ENCODE results near the gene PTPRE. TPM values are rescaled to one million over a fixed set of nuclear protein-coding genes. Genes with fewer than 3 reads are reported as not detected.
A peak's percentile ranks its signal among the peaks of the same experiment; 100 is the strongest.

PTPRE gene
- total RNA-seq, 1 donor from 2014 or later, result 15.1 TPM

GRCh38 chr10:127942811-127943210 is 35.9 kb downstream of the PTPRE start:
- no peak for DNase-seq
- no peak for ATAC-seq
- intact Hi-C loops (cut with micrococcal nuclease), result no loop called here

- intact Hi-C loops (cut with micrococcal nuclease), result no loop called here
- no peak for ATAC-seq
- no peak for DNase-seq
These were observed 36.5 kb downstream of the PTPRE start for GRCh38 chr10:127943336-127943910.

- intact Hi-C loops (cut with micrococcal nuclease), result no loop called here
- ATAC-seq (no peak), DNase-seq (no peak)
These were observed 37.4 kb downstream of the PTPRE start for GRCh38 chr10:127944256-127944655.

- ATAC-seq (peak; percentile 78), DNase-seq (no peak)
- intact Hi-C loops (cut with micrococcal nuclease), result no loop called here
These were observed 38.4 kb downstream of the PTPRE start for GRCh38 chr10:127945341-127945758.

- DNase-seq (no peak), ATAC-seq (no peak)
- intact Hi-C loops (cut with micrococcal nuclease), result no loop called here
These were observed 39.2 kb downstream of the PTPRE start for GRCh38 chr10:127945948-127946711.

- DNase-seq, result no peak
- no peak for ATAC-seq
- intact Hi-C loops (cut with micrococcal nuclease), result no loop called here
These were observed 40.3 kb downstream of the PTPRE start for GRCh38 chr10:127947211-127947610.

- intact Hi-C loops (cut with micrococcal nuclease), result no loop called here
- DNase-seq (no peak), ATAC-seq (no peak)
These were observed 41.9 kb downstream of the PTPRE start for GRCh38 chr10:127948791-127949190.

- intact Hi-C loops (cut with micrococcal nuclease), result no loop called here
- no peak for ATAC-seq
- no peak for DNase-seq
These were observed 42.9 kb downstream of the PTPRE start for GRCh38 chr10:127949831-127950230.

GRCh38 chr10:127951861-127952574 is 45.1 kb downstream of the PTPRE start:
- DNase-seq, result no peak
- intact Hi-C loops (cut with micrococcal nuclease), result no loop called here
- no peak for ATAC-seq

GRCh38 chr10:127952575-127952869 is 45.6 kb downstream of the PTPRE start:
- intact Hi-C loops (cut with micrococcal nuclease), result no loop called here
- ATAC-seq (no peak), DNase-seq (no peak)

- intact Hi-C loops (cut with micrococcal nuclease), result no loop called here
- ATAC-seq (no peak), DNase-seq (no peak)
These were observed 46.0 kb downstream of the PTPRE start for GRCh38 chr10:127952918-127953317.

GRCh38 chr10:127953876-127954275 is 47.0 kb downstream of the PTPRE start:
- DNase-seq, result no peak
- ATAC-seq, result no peak
- intact Hi-C loops (cut with micrococcal nuclease), result no loop called here

- DNase-seq (no peak), ATAC-seq (no peak)
- intact Hi-C loops (cut with micrococcal nuclease), result no loop called here
These were observed 52.5 kb downstream of the PTPRE start for GRCh38 chr10:127959428-127959827.

GRCh38 chr10:127961071-127961470 is 54.2 kb downstream of the PTPRE start:
- intact Hi-C loops (cut with micrococcal nuclease), result no loop called here

GRCh38 chr10:127962205-127962604 is 55.3 kb downstream of the PTPRE start:
- no peak for ATAC-seq
- intact Hi-C loops (cut with micrococcal nuclease), result no loop called here
- DNase-seq, result no peak

More at GRCh38 chr10:127961071-127961470, 54.2 kb downstream of the PTPRE start:
- ATAC-seq (no peak), DNase-seq (no peak)

- intact Hi-C loops (cut with micrococcal nuclease), result no loop called here
- no peak for DNase-seq
- no peak for ATAC-seq
These were observed 56.2 kb downstream of the PTPRE start for GRCh38 chr10:127963136-127963535.

- no peak for ATAC-seq
- DNase-seq, result no peak
- intact Hi-C loops (cut with micrococcal nuclease), result no loop called here
These were observed 57.7 kb downstream of the PTPRE start for GRCh38 chr10:127964621-127965020.

- ATAC-seq, result no peak
- intact Hi-C loops (cut with micrococcal nuclease), result no loop called here
- DNase-seq, result no peak
These were observed 60.0 kb downstream of the PTPRE start for GRCh38 chr10:127966875-127967274.

- intact Hi-C loops (cut with micrococcal nuclease), result no loop called here
- ATAC-seq (peak; percentile 34), DNase-seq (no peak)
These were observed 61.1 kb downstream of the PTPRE start for GRCh38 chr10:127968027-127968441.

- intact Hi-C loops (cut with micrococcal nuclease), result no loop called here
- no peak for DNase-seq
- peak; percentile 77 for ATAC-seq
These were observed 61.8 kb downstream of the PTPRE start for GRCh38 chr10:127968659-127969058.
